T-helper 1 cell treated with Interleukin-12 subunit alpha and Interleukin-12 subunit beta and Interleukin-4 antibody, amounts not matched to agents 30 μg/mL and 1 μg/mL, for 36 hours (primary cell): ENCODE measurements around the gene MACROH2A1.

Experiments
- H3K27ac Mint-ChIP-seq: one replicate; pipeline ENCODE4 v1.8.0; 2021; ENCODE audit warnings: mild to moderate bottlenecking, mixed read lengths
- H3K27me3 Mint-ChIP-seq: one replicate; pipeline ENCODE4 v1.8.0; 2021; ENCODE audit warnings: low read depth, mixed read lengths
- H3K36me3 Mint-ChIP-seq: one replicate; pipeline ENCODE4 v1.8.0; 2021; ENCODE audit warnings: low read depth, mixed read lengths
- H3K4me1 Mint-ChIP-seq: one replicate; pipeline ENCODE4 v1.8.0; 2021; ENCODE audit warnings: low read depth, mixed read lengths
- H3K4me3 Mint-ChIP-seq: one replicate; pipeline ENCODE4 v1.8.0; 2021; ENCODE audit warnings: mild to moderate bottlenecking, moderate library complexity, mixed read lengths
- H3K9me3 Mint-ChIP-seq: one replicate; pipeline ENCODE4 v1.8.0; 2021; ENCODE audit warnings: mixed read lengths

MACROH2A1 gene

DNA sequence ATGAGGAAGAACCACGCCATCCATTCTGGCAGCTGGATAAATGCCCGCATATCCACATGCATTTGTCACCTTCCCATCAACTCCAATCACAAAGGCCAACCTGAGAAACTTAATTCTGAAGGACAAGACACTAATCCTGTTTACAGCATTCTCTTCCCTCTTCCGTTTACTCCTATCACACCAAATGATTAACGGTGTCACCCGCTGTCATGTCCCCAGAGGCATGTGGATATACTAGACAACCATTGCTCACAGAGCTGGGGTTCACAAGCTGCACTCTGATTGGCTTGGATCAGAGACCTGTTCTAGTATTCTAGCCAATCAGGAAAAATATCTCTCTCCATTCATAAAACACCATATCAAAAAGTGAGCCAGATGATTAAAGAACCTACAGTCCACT lies 3.6 kb downstream of the MACROH2A1 start:
- H3K4me1 Mint-ChIP-seq: peaks cover 64% of the 10 kb centered on the region
- H3K36me3 Mint-ChIP-seq: peaks cover 21% of the 10 kb centered on the region
- no peak overlapping the region for H3K4me3 Mint-ChIP-seq
- H3K27me3 Mint-ChIP-seq: peaks cover 4% of the 10 kb centered on the region
- H3K9me3 Mint-ChIP-seq: no peaks in the 10 kb centered on the region
- no peak overlapping the region for H3K27ac Mint-ChIP-seq

DNA sequence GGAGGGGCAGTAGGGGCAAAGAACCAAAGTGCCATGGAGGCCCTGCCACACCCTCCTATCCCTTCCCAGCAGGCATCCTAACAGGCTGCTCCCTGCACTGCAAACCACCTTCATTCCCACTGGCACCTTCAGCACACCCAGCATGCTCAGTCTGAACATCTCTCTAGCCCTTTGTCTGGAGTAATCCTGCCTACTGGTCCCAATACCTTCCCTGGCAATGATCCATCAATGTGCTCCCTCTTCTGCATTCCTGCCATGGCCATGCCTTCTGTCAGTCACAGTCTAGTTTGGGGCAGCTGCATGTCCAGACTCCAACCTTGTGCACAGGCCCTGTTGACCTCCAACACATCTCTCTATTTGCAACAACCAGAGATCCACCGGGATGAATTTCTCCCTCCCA lies 4.9 kb downstream of the MACROH2A1 start:
- H3K4me3 Mint-ChIP-seq: no peak overlapping the region

DNA sequence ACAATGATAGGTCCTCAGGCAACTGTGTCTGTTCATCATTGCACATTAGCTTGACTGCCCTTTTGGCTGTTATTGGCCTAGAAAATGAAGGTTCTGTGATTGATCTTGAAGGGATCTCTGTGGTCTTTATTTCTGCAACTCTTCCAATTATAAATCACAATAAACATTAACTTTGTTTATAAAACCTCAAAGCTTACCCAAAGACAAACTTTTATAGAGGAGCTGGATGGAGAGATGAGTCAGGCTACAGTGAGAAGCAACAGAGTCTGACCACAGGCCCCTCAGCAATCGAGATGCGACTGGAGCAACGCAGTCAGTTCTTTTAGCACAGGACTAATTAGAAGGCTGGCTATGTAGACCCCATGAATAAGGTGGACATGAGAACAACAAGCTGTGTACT lies 5.3 kb downstream of the MACROH2A1 start:
- Mint-ChIP-seq H3K27me3 (no peaks in the 10 kb centered on the region), H3K27ac (no peak overlapping the region), H3K36me3 (peaks cover 22% of the 10 kb centered on the region), H3K4me1 (peaks cover 61% of the 10 kb centered on the region), H3K9me3 (no peaks in the 10 kb centered on the region), H3K4me3 (no peak overlapping the region)

More for the DNA sequence above, 4.9 kb downstream of the MACROH2A1 start:
- Mint-ChIP-seq H3K27me3 (no peaks in the 10 kb centered on the region), H3K4me1 (peaks cover 61% of the 10 kb centered on the region), H3K36me3 (peaks cover 21% of the 10 kb centered on the region), H3K27ac (no peak overlapping the region), H3K9me3 (no peaks in the 10 kb centered on the region)

DNA sequence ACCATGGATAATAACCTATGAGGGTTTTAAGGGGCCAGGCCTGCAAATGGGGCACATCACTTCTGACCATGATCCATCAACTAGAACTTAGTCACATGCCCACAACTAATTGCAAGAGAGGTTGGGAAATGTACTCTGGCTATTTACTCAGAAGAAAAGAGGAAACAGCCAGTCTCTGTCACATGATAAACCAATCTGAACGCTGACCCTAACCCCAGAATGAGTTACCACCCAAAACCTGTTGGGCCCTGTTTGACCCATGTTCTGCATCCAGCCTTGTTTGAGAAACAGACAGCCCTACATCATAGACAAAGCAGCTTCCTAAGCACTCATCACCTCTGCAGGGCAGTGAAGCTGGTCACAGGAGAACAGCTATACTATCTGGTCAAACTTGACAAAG lies 5.8 kb downstream of the MACROH2A1 start:
- H3K4me1 Mint-ChIP-seq: peaks cover 64% of the 10 kb centered on the region
- no peak overlapping the region for H3K4me3 Mint-ChIP-seq
- peaks cover 26% of the 10 kb centered on the region for H3K36me3 Mint-ChIP-seq
- no peaks in the 10 kb centered on the region for H3K27me3 Mint-ChIP-seq
- no peaks in the 10 kb centered on the region for H3K9me3 Mint-ChIP-seq
- H3K27ac Mint-ChIP-seq: no peak overlapping the region

DNA sequence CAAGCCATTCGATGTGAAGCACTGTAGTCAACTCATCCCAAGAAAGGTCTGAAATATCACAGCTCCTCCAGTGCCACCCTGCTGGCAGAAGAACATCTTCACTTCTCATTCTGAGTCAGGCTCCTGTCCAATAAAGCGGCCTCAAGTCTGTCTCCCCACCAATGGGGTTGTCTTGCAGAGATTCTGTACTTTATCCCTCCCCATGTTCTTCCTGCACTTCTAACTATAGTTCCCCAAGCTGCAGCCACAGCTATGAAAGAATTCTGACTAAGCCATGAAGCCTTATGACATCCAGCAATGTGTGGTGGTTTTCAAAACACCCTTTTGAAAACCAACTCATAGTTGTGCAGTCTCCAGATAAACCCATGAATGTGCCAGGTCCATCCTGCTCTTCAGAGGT lies 6.8 kb downstream of the MACROH2A1 start:
- Mint-ChIP-seq H3K27me3 (no peaks in the 10 kb centered on the region), H3K36me3 (peaks cover 27% of the 10 kb centered on the region), H3K27ac (peak overlapping the region; percentile 56), H3K4me1 (peaks cover 65% of the 10 kb centered on the region), H3K9me3 (no peaks in the 10 kb centered on the region), H3K4me3 (no peak overlapping the region)

DNA sequence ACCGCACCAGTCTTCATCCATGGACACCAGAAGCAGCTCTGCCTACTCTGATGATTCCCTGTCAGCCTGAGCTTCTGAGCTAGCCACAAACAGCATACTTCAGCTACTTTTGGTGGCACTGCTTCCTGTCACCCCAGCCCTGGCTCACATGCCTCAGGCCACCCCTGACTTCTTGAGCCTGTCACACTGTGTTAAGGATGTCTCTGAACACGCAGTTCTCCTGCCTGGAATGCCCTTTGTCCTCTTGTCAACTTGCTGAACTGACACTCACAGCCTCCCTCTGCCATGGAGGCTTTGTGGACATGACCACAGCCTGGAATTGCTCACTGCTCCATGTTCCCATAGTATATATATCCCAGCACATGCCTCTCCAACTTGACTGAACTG lies 7.2 kb downstream of the MACROH2A1 start:
- Mint-ChIP-seq H3K9me3 (no peaks in the 10 kb centered on the region), H3K27me3 (no peaks in the 10 kb centered on the region), H3K27ac (peak overlapping the region; percentile 56), H3K4me1 (peaks cover 65% of the 10 kb centered on the region), H3K4me3 (no peak overlapping the region), H3K36me3 (peaks cover 30% of the 10 kb centered on the region)

DNA sequence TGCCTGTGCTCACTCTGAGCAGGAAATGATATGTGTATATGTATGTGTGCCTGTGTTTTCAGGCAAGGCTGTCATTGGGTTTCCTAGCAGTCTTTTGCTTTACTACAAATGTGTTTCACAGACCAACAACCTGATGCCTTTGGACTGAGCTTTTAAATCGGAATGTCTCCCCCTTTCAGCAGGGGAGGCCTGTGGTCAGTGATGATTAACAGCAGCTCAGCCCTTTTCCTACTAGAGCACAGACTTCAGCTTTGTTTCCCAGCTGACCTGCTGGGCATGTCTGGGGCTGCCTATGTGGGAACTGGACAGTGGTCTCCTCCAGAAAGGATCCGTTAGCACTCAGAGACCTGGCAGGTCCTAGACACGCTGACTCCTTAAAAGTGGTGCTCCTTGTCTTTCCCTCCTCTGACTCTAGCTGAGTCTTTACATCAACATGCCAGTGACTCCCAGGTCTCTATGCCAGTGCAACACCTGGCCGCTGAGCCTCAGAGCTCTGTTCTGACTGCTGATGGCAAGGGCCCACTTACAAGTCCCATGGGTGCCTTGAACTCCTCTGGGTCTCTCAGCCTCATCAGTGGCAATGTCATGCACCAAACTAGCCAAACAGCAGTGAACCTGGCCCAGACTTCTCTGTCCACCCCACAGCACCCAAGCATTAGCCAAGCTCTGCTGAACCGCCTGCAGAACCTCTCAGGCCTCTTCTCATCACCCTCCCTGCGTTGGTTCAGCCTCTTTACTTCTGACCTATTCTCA lies 7.7 kb downstream of the MACROH2A1 start:
- H3K9me3 Mint-ChIP-seq: no peaks in the 10 kb centered on the region
- peaks cover 65% of the 10 kb centered on the region for H3K4me1 Mint-ChIP-seq
- H3K27ac Mint-ChIP-seq: peak overlapping the region; percentile 56
- H3K4me3 Mint-ChIP-seq: no peak overlapping the region
- peaks cover 36% of the 10 kb centered on the region for H3K36me3 Mint-ChIP-seq
- H3K27me3 Mint-ChIP-seq: no peaks in the 10 kb centered on the region

DNA sequence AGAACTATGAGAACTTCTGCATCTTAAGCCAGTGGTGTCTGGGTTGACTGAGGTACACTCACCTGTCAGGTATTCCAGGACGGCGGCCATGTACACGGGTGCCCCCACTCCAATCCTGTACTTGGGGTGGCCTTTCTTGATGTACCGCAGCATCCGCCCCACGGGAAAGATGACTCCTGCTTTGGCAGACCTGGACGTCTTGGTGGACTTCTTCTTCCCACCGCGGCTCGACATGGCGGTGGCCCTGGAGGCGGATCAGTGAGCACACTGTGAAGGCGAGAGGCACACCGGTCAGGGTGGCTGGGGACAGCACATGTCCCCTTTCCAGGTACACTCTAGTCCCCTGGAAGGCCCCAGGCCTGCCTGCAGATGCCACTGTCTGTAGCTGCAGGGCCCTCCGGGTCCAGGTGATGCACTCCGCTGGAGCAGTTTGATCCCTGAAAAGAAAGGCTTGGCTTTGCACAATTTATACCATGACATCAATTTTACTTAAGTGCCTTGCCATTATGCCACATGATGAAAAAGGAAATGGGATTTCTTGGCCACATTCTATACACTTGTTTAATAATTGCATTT lies 10.1 kb downstream of the MACROH2A1 start:
- Mint-ChIP-seq H3K27ac (no peak overlapping the region), H3K9me3 (no peaks in the 10 kb centered on the region), H3K4me3 (no peak overlapping the region), H3K4me1 (peaks cover 62% of the 10 kb centered on the region), H3K36me3 (peaks cover 47% of the 10 kb centered on the region), H3K27me3 (no peaks in the 10 kb centered on the region)

DNA sequence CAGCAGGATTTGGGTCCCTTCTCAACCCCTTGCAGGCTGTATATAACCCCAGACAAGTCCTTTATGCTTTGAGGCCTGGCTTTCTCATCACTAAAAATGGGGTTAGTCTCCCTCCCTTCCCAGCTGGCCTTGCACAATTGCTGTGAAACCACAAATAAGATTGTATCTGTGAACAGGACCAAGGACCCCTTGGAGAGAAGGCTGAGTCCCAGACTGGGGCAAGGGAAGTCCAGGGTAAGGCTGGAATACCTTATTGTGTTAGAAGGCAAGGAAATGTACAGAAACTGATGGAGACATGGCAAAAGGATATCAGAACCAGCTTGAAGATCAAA lies 11.4 kb downstream of the MACROH2A1 start:
- H3K4me3 Mint-ChIP-seq: no peak overlapping the region
- no peaks in the 10 kb centered on the region for H3K9me3 Mint-ChIP-seq
- peaks cover 51% of the 10 kb centered on the region for H3K36me3 Mint-ChIP-seq
- H3K4me1 Mint-ChIP-seq: peaks cover 55% of the 10 kb centered on the region
- no peak overlapping the region for H3K27ac Mint-ChIP-seq
- no peaks in the 10 kb centered on the region for H3K27me3 Mint-ChIP-seq

DNA sequence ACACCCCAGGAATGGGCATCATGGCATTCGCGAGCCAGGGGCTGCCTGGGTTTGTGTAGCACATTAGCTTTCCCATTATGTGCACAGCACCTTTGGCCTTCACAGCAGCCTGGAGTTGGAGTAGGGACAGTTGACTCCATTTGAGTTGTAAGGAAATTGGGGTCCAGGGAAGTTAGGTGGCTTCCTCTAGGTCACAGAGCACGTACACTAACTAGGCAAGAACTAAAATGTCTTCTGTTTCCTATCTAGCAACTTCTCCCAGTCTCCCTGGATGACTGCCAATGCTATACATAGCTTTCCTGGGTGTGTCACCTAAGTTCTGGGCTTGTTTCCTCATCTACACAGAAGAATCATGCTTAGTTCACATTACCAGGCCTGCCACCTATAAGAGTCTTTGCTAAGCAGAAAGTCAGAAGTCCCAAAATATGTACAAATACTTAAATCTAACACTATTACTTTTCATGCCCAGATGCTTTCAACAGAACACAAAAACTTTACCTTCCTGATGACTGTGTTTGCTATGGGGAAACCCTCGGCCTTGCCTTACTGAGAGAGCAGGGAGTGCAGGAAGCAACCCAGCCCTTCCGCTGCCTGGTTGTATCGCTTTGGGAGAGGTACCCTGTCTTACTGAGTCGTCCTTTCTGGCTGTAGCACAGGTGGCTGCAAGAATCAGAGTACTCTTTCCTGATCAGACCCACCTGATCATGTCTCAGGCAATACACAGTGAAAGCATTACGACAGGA lies 12.0 kb downstream of the MACROH2A1 start:
- peaks cover 54% of the 10 kb centered on the region for H3K4me1 Mint-ChIP-seq

DNA sequence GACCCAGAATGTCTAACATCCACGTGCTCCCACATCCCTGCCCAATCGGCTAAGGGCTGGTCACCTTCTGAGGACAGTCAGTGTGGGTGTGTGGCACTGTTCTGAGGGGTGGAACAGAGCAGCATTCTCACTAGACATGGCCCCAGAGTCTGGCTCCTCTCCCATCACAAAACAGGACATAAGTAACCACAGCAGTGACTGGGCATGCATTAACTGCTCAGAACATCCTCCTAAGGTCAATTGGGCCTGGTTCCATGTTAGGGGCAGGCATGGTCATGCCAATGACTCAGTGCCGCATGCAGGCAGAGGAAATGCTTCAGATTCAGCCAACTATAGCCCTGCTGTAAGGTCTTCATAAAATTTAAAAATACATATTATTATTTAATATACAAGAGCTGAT lies 12.9 kb downstream of the MACROH2A1 start:
- Mint-ChIP-seq H3K36me3 (peaks cover 60% of the 10 kb centered on the region), H3K4me3 (no peak overlapping the region), H3K27me3 (no peaks in the 10 kb centered on the region), H3K9me3 (no peaks in the 10 kb centered on the region), H3K4me1 (peaks cover 48% of the 10 kb centered on the region), H3K27ac (no peak overlapping the region)

More for the DNA sequence above, 12.0 kb downstream of the MACROH2A1 start:
- H3K27ac Mint-ChIP-seq: no peak overlapping the region
- no peaks in the 10 kb centered on the region for H3K27me3 Mint-ChIP-seq
- no peaks in the 10 kb centered on the region for H3K9me3 Mint-ChIP-seq
- peaks cover 53% of the 10 kb centered on the region for H3K36me3 Mint-ChIP-seq
- H3K4me3 Mint-ChIP-seq: no peak overlapping the region

DNA sequence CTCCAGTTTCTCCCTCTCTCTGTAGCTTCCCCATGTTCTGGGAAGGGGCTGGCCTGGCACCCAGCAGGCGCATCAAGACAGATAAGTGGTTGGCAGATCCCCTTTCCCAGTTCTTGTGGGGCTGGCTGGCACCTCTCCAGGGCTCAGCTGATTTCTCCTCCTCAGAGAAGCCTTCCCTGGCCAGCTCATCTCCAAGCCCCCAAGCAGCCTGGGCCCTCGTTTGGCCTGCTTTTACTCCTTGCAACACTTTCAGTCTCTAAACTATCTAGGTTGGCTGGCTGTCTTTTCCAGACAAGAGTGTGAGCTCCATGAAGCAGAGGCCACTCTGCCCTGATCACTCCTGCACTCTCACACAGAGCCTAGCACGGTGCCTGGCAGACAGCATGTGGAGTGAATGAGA lies 13.5 kb downstream of the MACROH2A1 start:
- Mint-ChIP-seq H3K27ac (no peak overlapping the region), H3K4me1 (peaks cover 49% of the 10 kb centered on the region), H3K9me3 (no peaks in the 10 kb centered on the region), H3K36me3 (peaks cover 65% of the 10 kb centered on the region), H3K4me3 (no peak overlapping the region), H3K27me3 (no peaks in the 10 kb centered on the region)

DNA sequence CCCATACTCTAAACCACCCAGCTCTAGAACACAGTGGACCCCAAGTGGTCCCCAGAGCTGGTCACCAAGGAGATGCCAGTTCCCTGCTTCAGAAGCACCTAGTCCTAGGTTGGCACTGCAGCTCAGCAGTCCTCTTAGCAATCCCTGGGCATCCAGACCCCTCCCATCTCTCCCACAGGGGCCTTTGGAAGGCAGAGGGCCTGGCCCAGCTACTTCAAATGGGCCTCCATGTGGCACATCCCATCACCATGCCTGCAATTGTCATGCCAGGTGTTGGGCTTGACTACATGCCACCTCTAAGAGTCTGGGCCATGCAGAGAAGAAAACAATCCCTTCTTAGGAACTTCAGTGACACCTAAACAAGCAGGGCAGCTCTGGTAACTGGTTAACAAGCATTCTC lies 14.1 kb downstream of the MACROH2A1 start:
- no peaks in the 10 kb centered on the region for H3K27me3 Mint-ChIP-seq
- no peak overlapping the region for H3K4me3 Mint-ChIP-seq
- peaks cover 67% of the 10 kb centered on the region for H3K36me3 Mint-ChIP-seq
- H3K4me1 Mint-ChIP-seq: peaks cover 50% of the 10 kb centered on the region
- no peak overlapping the region for H3K27ac Mint-ChIP-seq
- no peaks in the 10 kb centered on the region for H3K9me3 Mint-ChIP-seq

DNA sequence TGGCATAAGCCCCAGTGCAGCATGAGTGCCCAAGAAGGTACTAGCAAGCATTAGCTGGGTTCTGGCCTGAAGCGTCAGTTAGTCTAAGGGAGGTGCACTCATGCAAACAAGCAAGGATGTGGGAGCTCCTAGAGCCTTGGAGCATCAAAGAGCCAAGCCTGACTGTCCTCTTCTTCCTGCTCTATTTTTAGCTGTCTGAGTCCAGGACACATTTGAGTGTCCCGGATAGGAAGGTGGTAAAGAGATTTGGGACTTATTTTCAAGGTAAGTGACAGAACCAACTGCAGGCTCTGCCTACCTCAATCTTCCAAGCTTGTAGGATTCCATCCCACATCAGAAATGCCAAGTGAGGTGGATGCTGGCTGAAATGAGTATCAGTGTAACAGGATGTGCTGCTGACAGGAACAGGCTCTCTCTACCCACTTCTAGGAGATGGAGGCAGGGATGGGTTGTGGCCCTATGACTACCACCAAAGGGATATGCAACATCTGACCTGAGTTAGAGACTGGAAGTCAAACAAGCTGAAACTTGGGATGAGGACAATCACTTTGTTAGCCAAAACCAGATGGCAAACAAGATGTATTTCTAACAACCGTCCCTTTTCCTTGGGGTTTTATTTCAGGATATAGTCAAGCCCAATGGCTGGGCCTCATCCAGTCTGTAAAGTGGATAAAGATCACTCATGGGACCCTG lies 15.1 kb downstream of the MACROH2A1 start:
- Mint-ChIP-seq H3K4me1 (peaks cover 60% of the 10 kb centered on the region), H3K9me3 (no peaks in the 10 kb centered on the region), H3K4me3 (no peak overlapping the region), H3K27ac (no peak overlapping the region), H3K27me3 (no peaks in the 10 kb centered on the region), H3K36me3 (peaks cover 74% of the 10 kb centered on the region)
